Upper lobe of left lung (tissue), 6 donors: ENCODE data around the gene TSC22D2. TPM values are rescaled to one million over a fixed set of nuclear protein-coding genes. Genes with fewer than 3 reads are reported as not detected.

ENCODE experiments used
- ATAC-seq, 2 donors: fragments of 200-7000 bp; cut with Tn5 transposase; one replicate each; pipeline ENCODE4 v1.9.1; 2022; ENCODE audit warnings: mild to moderate bottlenecking in 2 of 2, moderate library complexity in 2 of 2; ENCODE audit not compliant: low FRiP score in 2 of 2
- DNase-seq, 2 donors: peaks; one replicate each; pipeline ENCODE4 v3.0.0-alpha.2; 2019 to 2020
- H3K27ac ChIP-seq, 4 donors: fragments of 200-600 bp; sonication (generic); one replicate each; pipeline ENCODE4 v1.5.1; 2016 to 2019
- H3K27me3 ChIP-seq, 4 donors: fragments of 200-600 bp; sonication (generic); one replicate each; pipeline ENCODE4 v1.5.1; 2017 to 2019
- H3K36me3 ChIP-seq, 4 donors: fragments of 200-600 bp; sonication (generic); one replicate each; pipeline ENCODE4 v1.5.1; 2016 to 2019
- H3K4me1 ChIP-seq, 4 donors: fragments of 200-600 bp; sonication (generic); one replicate each; pipeline ENCODE4 v1.5.1; 2018 to 2019
- H3K4me3 ChIP-seq, 4 donors: fragments of 200-600 bp; sonication (generic); one replicate each; pipeline ENCODE4 v1.5.1; 2017 to 2019; ENCODE audit warnings: mild to moderate bottlenecking in 2 of 4, moderate library complexity in 1 of 4
- H3K9me3 ChIP-seq, 4 donors: fragments of 200-600 bp; sonication (generic); one replicate each; pipeline ENCODE4 v1.5.1; 2018 to 2019
- EP300 ChIP-seq, 4 donors: sonication (generic); formaldehyde crosslinking; IDR thresholded peaks; one replicate each; pipeline ENCODE4 v1.5.1; 2017; ENCODE audit warnings: antibody characterized with exemption in 4 of 4, control low read depth in 2 of 4
- POLR2A ChIP-seq, 4 donors: fragments of 450-650 bp; IDR thresholded peaks; one replicate each; pipeline ENCODE4 v1.5.1; 2016 to 2017; ENCODE audit warnings: antibody characterized with exemption in 4 of 4, mild to moderate bottlenecking in 2 of 4
- POLR2AphosphoS5 ChIP-seq, 2 donors: sonication (generic); formaldehyde crosslinking; IDR thresholded peaks; one replicate each; pipeline ENCODE4 v1.5.1; 2017; ENCODE audit warnings: antibody characterized with exemption in 2 of 2
- WGBS, 2 donors: methylation state at CpG; one replicate each; pipeline ENCODE4 v1.1.5; 2017 to 2018; 5-methylcytosine and 5-hydroxymethylcytosine counted together
- total RNA-seq, 6 donors: library from RNA; depleted of rRNA in 4 of 6; stranded (reverse); fragments of >200 nt in 4 of 6; gene quantifications; one replicate each; pipeline versions ENCODE4 v1.1.0 to v1.2.1, GENCODE V29; 2016 to 2021
- TF ChIP-seq, protein P1 (sequence below), 6 experiments: fragments of 450-650 bp in 4 of 6; fragments of 200-600 bp in 2 of 6; sonication (generic) in 2 of 6; IDR thresholded peaks; one replicate each; pipeline ENCODE4 v1.5.1; 2016 to 2019; ENCODE audit warnings: antibody characterized with exemption in 6 of 6
- donor health status: DM: no; HTN: no; CAD: no; lungs with moderate emphysema.
- donor health status: DM: no; HTN: yes; CAD: no; lungs with severe emphysema.

Gene TSC22D2
- 10 to 100 TPM; 18.3 to 31.4 (median 25.5) TPM for total RNA-seq

- TF ChIP-seq EP300 (IDR thresholded peaks at IDR 0.05) = peak in 1 of 4 donors; percentile 73
- peak; percentile 93 to 96 for TF ChIP-seq POLR2AphosphoS5 (IDR thresholded peaks at IDR 0.05)
- TF ChIP-seq, protein P1, sequence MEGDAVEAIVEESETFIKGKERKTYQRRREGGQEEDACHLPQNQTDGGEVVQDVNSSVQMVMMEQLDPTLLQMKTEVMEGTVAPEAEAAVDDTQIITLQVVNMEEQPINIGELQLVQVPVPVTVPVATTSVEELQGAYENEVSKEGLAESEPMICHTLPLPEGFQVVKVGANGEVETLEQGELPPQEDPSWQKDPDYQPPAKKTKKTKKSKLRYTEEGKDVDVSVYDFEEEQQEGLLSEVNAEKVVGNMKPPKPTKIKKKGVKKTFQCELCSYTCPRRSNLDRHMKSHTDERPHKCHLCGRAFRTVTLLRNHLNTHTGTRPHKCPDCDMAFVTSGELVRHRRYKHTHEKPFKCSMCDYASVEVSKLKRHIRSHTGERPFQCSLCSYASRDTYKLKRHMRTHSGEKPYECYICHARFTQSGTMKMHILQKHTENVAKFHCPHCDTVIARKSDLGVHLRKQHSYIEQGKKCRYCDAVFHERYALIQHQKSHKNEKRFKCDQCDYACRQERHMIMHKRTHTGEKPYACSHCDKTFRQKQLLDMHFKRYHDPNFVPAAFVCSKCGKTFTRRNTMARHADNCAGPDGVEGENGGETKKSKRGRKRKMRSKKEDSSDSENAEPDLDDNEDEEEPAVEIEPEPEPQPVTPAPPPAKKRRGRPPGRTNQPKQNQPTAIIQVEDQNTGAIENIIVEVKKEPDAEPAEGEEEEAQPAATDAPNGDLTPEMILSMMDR (IDR thresholded peaks at IDR 0.05) = peak in 5 of 6 experiments; percentile 6 to 61 (median 46)
- TF ChIP-seq POLR2A (IDR thresholded peaks at IDR 0.05) = peak; percentile 58 to 99 (median 96)
- peak; percentile 93 to 100 for DNase-seq
- Histone ChIP-seq H3K27ac (peak within 1 kb of the TSS; percentile 98 to 100 (median 100)), H3K27me3 (no peaks in the 10 kb centered on the region), H3K4me1 (peaks cover 4 to 40% (median 9%) of the 10 kb centered on the region in 4 donors), H3K4me3 (peak within 1 kb of the TSS; percentile 75 to 90 (median 82)), H3K9me3 (no peaks in the 10 kb centered on the region), H3K36me3 (no peaks in the 10 kb centered on the region)
- ATAC-seq = peak; percentile 89 to 94
- 0% methylated on average over 16 to 94 of the region's 102 CpGs for WGBS, 2 donors
Measured at GRCh38 chr3:150408221-150409124, at the start of gene TSC22D2. TSS of gene TSC22D2 (plus strand) at chr3:150408298. CDS start at chr3:150409351, 1,053 bp downstream.

- ATAC-seq (no peak), DNase-seq (no peak)
- no peak for TF ChIP-seq EP300 (IDR thresholded peaks at IDR 0.05)
- no peak for TF ChIP-seq POLR2A (IDR thresholded peaks at IDR 0.05)
- TF ChIP-seq, protein P1 (IDR thresholded peaks at IDR 0.05) = no peak
- peak in 1 of 2 donors; percentile 34 for TF ChIP-seq POLR2AphosphoS5 (IDR thresholded peaks at IDR 0.05)
- Histone ChIP-seq H3K9me3 (no peaks in the 10 kb centered on the region), H3K36me3 (no peaks in the 10 kb centered on the region), H3K4me3 (no peak overlapping the region), H3K27ac (no peak overlapping the region), H3K27me3 (no peaks in the 10 kb centered on the region), H3K4me1 (no peaks in the 10 kb centered on the region)
- 75 to 77% methylated on average over 2 of the region's 2 CpGs for WGBS, 2 donors
Measured at GRCh38 chr3:150359381-150359780, 48.7 kb upstream of the TSC22D2 start.

DNA sequence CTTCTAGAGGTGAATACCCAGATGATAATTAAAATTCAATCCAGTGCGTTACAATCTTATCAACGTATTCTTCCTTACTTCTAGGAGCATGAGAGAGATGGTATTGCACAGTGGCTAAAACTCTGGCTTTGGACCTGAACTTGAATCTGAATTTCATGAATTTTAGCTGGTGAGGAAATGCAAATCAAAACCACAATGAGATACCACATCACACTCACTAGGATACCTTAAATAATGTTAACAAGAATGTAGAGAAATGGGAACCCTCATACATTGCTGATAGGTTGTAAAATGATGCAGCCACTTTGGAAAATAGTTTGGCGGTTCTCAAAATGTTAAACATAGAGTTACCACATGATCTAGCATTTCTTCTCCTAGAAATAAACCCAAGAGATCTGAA is 47.1 kb upstream of the TSC22D2 start:
- no peak for DNase-seq
- whole genome bisulfite sequencing, 2 donors = 93 to 96% methylated on average over 3 of the region's 3 CpGs
- Histone ChIP-seq H3K9me3 (no peaks in the 10 kb centered on the region), H3K4me1 (no peaks in the 10 kb centered on the region), H3K27ac (no peak overlapping the region), H3K4me3 (no peak overlapping the region), H3K36me3 (no peaks in the 10 kb centered on the region), H3K27me3 (no peaks in the 10 kb centered on the region)
- TF ChIP-seq, protein P1 (IDR thresholded peaks at IDR 0.05) = no peak
- TF ChIP-seq POLR2AphosphoS5 (IDR thresholded peaks at IDR 0.05) (no peak), POLR2A (IDR thresholded peaks at IDR 0.05) (no peak), EP300 (IDR thresholded peaks at IDR 0.05) (no peak)
- no peak for ATAC-seq

DNA sequence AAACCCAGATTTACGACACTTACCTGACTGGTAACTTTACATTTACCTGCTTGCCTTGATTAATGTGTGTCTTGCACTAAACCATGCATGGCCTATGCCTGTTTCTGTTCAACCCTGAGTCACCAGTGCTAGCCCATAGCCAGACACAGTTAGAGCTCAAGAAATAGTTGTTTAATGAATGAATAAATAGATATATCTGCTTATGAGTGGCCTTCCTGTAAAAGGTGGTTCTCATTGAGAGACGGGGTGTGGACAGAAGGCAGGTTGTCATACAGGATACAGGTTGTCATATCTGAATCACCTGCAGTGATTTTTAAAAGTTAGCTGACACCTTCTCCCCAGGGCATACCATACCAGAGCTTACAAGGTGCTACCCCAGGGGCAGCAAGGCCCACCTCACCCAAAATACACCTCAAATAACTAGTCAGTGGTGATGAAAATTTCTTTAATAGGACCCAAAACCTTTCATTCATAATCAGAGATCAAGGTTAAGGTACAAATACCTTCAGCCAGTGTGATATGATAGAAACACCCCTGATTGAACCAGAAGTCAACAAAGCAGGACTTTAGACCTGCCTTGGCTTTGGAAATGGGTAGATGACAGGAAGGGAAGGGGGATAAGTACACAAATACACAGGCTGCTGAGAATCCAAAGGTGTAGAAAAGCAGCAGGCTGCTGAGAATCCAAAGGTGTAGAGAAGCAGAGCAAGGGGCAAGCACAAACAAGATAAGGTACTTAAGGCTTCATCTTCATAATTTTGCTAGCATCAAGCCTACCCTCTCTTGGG is 45.4 kb upstream of the TSC22D2 start:
- WGBS, 2 donors = 90 to 94% methylated on average over 2 of the region's 2 CpGs
- no peak for DNase-seq
- Histone ChIP-seq H3K36me3 (no peaks in the 10 kb centered on the region), H3K4me3 (no peak overlapping the region), H3K27me3 (no peaks in the 10 kb centered on the region), H3K9me3 (no peaks in the 10 kb centered on the region), H3K27ac (no peak overlapping the region), H3K4me1 (no peaks in the 10 kb centered on the region)
- no peak for TF ChIP-seq EP300 (IDR thresholded peaks at IDR 0.05)
- no peak for ATAC-seq

DNA sequence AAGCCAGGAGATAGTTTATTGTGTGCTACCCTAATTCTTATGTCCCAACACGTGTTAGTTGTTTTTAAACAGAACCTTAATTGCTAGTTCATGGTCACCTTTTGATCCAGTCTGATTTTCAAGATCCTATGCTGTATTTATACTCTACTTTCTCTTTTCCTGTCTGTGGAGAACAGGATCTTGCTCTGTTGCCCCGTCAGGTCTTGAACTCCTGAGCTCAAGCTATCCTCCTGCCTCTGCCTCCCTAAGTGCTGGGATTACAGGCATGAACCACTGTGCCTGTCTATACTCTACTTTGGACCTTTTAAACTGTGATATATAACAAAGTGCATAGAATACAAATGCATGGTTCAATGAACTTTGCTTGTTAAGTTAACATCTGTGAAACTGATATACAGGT is 44.7 kb upstream of the TSC22D2 start:
- Histone ChIP-seq H3K36me3 (no peaks in the 10 kb centered on the region), H3K9me3 (no peaks in the 10 kb centered on the region), H3K27ac (no peak overlapping the region), H3K27me3 (no peaks in the 10 kb centered on the region), H3K4me1 (no peaks in the 10 kb centered on the region), H3K4me3 (no peak overlapping the region)
- DNase-seq (no peak), ATAC-seq (no peak)
- WGBS, 2 donors = 88 to 95% methylated on average over 2 of the region's 2 CpGs
- no peak for TF ChIP-seq POLR2A (IDR thresholded peaks at IDR 0.05)
- TF ChIP-seq, protein P1 (IDR thresholded peaks at IDR 0.05) = no peak
- TF ChIP-seq POLR2AphosphoS5 (IDR thresholded peaks at IDR 0.05) = no peak
- no peak for TF ChIP-seq EP300 (IDR thresholded peaks at IDR 0.05)
